Stimulated activated CD8-positive, alpha-beta memory T cell treated with anti-CD3 and anti-CD28 coated beads, Interleukin-12 subunit alpha, Interleukin-12 subunit beta, amount 100 ng/mL, for 4 hours (primary cell): ENCODE measurements around the gene CALU.

Experiments
- DNase-seq: peaks from one replicate; pipeline ENCODE4 v3.0.0-alpha.2; 2020; ENCODE audit warnings: low read depth

The CALU gene

GRCh38 chr7:128747327-128748079, 8.3 kb downstream of the CALU start:
- DNase-seq: no peak

DNA sequence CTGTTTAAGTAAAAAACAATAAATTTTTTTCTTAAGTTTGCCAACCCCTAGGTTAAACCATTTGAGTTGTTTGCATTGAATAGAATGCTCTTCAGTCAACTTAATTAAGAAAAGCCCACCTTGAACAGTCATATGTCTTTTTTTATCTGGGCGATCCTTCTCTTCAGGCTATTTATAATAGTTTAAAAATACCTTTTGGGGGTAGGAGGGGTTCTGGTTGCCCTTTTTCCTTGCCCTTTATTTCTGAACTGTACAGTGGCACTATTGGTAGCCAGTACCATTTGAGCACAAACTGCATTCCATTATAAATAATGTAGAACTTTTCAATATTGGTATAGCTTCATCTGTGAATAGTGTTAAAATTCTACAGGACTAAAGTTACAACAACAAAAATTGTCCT, 13.1 kb downstream of the CALU start:
- DNase-seq: no peak

DNA sequence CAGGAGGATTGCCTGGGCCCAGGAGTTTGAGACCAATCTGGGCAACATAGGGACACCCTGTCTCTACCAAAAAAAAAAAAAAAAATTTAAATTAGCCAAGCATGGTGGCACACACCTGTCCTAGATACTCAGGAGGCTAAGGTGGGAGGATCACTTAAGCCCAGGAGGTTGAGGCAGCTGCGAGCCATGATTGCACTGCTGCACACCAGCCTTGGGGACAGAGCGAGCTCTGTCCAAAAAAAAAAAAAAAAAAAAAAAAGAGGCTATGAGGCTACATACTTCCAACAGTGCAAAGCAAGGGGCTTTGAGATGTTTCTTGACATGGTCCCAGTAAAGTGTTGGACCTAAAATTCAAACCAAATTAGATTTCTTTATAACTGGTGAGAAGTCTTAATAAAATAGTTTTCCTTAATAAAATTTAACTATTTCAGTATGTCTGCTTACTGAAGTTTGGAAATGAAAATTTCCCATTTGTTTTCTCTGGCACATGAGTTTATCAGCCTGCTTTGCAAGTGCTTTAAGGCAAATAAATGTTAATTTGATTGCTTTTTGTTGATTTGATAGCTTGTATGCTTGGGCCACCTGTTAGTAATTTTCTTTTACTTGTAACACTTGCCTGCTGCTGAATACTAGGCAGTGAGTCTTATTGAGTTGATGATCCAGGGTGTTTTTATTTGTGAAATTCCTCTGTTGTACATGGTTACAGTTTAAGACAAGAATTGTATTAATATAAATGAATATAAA, 16.1 kb downstream of the CALU start:
- DNase-seq: no peak

- no peak for DNase-seq
Observed at GRCh38 chr7:128755819-128756476, 16.8 kb downstream of the CALU start.

- no peak for DNase-seq
Observed at GRCh38 chr7:128757203-128757602, 18.0 kb downstream of the CALU start.

GRCh38 chr7:128758553-128758952, 19.4 kb downstream of the CALU start:
- DNase-seq: no peak

DNA sequence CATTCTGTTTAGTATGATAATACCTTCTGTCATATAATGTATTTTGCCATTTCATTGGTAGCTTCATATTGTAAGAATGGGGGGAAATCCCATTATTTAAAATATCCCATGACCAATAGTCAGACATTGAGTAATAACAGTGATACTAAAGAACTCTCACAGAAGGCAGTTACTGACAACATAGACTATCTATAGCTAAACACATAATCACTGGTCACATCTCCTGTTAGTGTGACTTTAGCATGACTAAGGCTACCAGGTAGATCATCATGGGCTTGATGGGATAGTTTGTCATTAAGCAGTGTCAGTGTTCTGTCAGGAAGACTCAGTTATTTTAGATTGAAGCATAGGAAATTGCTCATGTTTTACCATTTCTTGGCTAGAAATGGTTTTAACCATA, 20.1 kb downstream of the CALU start:
- no peak for DNase-seq

GRCh38 chr7:128763541-128763940, 24.4 kb downstream of the CALU start:
- no peak for DNase-seq

GRCh38 chr7:128767475-128768110, 28.4 kb downstream of the CALU start:
- no peak for DNase-seq

GRCh38 chr7:128770233-128770632, 31.1 kb downstream of the CALU start:
- DNase-seq: no peak

GRCh38 chr7:128773604-128774003, 34.4 kb downstream of the CALU start:
- DNase-seq: no peak

GRCh38 chr7:128774029-128774689, 35.0 kb downstream of the CALU start:
- no peak for DNase-seq

DNA sequence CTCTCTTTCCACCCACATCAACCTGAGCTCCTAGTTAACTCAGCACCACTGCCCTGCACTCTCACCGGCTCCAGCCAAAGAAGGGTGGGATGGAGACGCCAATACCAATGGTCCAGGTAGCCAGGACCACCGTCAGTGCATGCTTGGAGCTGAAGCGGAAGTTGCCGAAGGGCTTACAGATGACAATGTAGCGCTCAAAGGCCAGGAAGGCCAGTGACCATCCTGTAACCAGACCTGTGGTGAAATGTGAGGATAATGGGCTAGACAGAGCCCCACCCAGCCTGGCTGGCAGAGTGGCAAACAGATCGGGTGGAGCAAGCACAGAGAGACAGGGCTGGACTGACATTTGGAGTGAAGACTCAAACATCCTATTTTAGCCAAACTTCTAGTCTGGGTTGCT, 35.8 kb downstream of the CALU start:
- DNase-seq: no peak

DNA sequence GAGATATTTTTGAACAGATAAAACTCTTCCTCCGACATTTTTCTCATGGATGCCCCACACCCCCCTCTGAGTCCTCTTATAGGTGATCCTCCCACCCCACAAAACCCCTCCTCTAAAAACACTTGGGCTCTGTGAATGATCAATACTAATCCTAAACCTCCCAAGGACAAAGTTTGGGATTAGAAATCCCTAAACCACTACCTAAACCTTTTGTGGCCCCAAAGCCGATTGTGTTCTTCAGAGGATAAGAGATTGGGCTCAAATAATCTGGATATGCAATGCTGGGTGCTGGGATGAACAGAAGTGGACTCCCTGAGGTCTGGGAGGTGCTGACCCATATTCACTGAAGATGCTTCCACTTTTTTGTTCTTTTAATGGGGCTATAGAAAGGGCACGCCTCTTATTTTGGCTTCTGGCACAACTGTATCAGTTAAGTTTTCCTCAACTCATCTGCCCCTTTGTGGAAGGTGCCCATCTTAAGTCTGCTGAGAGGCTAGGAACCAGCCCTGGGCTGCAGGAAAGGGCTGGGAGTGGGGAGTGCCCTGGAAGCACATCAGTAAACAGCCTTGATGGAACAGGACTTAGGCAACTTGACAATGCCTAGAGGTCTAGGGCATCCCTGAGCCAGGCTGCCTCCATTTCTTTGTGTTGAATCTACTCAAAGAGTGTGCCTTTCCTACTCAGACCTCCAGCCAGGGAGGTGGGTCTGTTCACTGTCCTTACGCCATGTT, 36.8 kb downstream of the CALU start, which contains the start of gene OPN1SW:
Gene OPN1SW (minus strand): TSS at position 51 of the 731 bp plus-strand sequence. CDS start 13 bp downstream, at position 38.
- no peak for DNase-seq

- DNase-seq: no peak
Observed at GRCh38 chr7:128777156-128778123, 38.3 kb downstream of the CALU start.

DNA sequence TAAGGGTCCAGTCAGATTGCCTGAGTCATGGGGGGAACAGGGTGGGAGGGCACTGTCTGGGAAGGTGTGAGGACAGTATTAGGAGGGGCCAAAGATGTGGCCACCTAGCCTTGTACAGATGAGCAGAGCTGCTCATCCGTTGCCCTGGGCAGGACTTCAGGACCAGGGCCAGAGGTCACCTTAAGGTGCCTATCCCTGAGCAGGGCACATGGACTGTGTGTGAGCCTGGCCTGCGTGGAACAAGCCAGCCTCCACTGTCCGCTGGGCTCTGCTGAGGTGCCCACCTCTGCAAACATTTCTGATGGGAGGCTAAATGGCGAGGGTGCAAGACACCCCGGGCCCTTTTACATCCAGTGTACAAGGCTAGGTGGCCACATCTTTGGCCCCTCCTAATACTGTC, 39.8 kb downstream of the CALU start:
- DNase-seq: no peak

GRCh38 chr7:128781126-128781525, 42.0 kb downstream of the CALU start:
- DNase-seq: no peak

DNA sequence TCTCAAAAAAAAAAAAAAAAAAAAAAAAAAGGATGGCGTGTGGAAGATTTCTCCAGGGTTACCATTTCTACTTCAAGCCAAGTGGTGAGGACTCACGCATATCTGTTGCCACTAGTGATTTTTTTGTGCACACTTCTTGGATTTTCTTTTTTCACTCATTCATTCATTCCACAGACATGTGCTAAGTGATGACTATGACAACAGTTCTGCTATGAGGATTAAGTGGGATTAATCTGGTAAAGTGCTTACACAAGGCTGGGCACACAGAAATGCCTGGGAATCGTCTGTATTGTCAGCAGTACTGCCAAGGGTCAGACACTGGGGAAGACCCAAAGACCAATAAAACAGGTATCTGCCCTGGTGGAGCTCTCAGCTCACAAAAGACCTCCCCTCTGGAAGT, 42.7 kb downstream of the CALU start:
- no peak for DNase-seq

DNA sequence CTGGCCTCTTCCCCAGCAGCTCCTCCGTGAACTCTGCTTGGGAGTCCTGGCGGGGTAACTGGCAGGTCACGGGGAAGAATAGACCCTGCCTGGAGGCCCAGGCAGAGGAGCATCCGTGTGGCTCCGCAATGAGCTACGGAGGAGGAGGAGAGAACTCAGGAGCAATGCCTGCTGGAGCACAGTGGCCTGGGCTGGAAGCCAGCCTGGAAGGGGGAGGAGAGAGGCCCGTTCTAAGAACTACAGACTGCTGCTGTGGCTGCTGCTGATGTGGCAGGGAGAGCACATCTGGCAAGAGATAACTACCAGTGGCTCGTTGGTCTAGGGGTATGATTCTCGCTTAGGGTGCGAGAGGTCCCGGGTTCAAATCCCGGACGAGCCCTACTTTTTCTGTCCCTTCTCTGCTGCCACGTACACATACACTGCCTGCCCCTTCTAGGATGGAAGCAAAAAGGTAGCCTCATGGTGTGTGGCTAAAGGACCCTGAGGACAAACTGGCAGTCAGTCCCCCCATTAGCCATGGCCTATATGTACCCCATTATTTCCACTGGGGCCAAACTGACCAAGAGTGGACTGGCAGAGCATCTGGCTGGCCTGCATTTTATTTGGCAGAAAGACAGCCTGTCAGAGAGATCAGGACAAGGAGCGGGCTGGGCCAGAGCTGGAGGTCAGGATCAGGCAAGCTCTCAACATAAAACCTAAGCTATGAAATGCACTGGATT, 44.1 kb downstream of the CALU start:
- DNase-seq: no peak
